HS-5 (cell line): ENCODE measurements around the gene PLS3.
"Not testable (repeated sequence)": the region's sequence is repeated elsewhere in the genome, so short reads cannot be mapped to it uniquely, and the experiment has no call there.

Experiments used
- DNase-seq: peaks from one replicate; pipeline ENCODE4 v3.0.0-alpha.2; 2012; ENCODE audit warnings: low read depth

PLS3 gene

DNA sequence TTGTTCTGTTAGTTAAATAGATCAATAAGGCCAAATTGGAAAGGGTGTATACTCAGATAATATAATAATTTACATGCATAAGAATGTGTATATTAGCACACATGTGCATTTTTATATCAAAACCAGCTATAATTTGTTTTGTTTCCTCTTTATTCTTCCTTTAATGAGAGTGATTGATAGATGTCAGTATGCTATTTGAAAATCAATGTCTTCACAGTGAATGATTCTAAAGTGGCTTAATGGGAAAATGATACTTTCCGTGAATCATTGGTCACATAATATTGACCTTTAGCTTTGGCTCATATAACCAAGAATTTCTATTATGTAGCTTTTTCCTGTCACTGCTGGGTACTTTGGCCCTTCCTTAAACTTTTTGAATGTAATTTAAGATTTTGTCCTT, 48.6 kb downstream of the PLS3 start:
- no peak for DNase-seq

- DNase-seq, result no peak
Observed at GRCh38 chrX:115616943-115617563, 56.1 kb downstream of the PLS3 start.

DNA sequence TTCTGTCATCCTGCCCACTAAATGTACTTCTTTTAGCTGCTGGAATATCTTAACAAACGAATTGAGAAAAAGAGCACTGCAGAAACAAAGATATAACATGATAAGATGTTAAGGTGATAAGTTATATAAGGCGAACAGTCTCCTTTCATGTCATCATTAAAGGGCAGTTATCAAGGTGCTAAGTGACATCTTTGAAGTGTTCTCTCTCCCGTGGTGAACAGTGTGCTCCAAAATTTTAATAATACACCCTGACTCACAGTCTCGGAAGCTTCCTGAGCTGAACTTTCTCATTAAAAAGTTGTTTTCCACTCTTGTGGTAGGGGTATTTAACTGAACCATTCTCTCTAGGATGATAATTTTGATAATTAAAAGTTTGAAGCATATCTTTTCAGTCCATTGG, 61.6 kb downstream of the PLS3 start:
- no peak for DNase-seq

- DNase-seq, result no peak
Observed at GRCh38 chrX:115624916-115625315, 63.9 kb downstream of the PLS3 start.

GRCh38 chrX:115625572-115626301, 64.8 kb downstream of the PLS3 start:
- DNase-seq, result no peak

- DNase-seq, result no peak
Observed at GRCh38 chrX:115630204-115630603, 69.2 kb downstream of the PLS3 start.

GRCh38 chrX:115632455-115632854, 71.5 kb downstream of the PLS3 start:
- no peak for DNase-seq

DNA sequence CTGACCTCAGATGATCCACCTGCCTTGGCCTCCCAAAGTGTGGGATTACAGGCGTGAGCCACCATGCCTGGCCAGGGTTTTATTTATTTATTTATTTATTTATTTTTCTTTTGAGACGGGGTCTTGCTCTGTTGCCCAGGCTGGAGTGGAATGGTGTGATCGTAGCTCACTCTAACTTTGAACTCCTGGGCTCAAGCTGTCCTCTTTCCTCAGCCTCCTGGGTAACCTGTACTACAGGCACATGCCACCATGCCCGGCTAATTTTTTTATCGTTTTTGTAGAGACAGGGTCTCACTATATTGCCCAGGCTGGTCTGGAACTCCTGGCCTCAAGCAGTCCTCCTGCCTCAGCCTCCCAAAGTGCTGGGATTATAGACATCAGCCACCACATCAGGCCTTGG, 72.4 kb downstream of the PLS3 start:
- DNase-seq, result not testable (repeated sequence)

GRCh38 chrX:115639334-115639880, 78.4 kb downstream of the PLS3 start:
- DNase-seq, result no peak

DNA sequence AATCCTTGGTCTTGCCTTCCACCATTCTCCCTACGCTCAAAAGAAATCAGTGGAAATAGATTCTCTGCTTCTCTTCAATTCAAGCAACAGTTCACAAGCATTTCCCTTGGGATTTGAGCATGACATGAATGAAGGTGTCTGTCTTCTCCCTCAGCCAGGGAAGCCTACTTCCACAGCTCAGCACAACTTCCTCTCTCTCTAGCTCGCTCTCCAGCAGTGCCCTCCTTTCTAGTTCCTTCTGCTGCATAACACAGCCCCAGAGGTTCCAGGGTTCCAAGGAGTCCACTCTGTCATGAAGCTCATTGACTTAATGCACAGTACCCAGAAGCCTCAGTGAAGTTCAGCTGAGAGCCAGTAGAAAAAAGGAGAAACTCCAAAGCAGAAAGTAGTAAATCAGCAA, 81.3 kb downstream of the PLS3 start:
- DNase-seq, result no peak

DNA sequence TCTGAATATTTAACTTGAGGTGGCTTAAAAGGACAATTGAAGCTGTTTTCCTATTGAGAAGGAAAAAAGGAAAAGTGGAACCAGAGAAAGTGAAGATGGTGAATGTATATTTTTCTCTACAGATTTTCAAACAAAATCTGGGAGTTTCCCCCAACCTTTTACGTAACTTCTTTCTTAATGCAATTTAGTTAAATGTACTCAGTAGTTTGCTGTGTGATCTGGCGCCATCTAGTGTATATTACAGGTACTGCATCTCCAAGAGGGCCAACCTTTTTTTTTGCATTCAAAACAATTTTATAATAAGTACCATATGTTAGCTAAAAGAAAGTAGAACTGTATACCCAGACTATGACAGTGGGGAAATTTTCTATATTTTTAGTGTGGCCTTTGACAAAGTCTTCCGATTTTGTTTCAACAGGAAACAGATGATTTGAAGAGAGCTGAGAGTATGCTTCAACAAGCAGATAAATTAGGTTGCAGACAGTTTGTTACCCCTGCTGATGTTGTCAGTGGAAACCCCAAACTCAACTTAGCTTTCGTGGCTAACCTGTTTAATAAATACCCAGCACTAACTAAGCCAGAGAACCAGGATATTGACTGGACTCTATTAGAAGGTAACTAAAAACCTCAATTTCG, 82.0 kb downstream of the PLS3 start:
- DNase-seq, result peak; percentile 53

DNA sequence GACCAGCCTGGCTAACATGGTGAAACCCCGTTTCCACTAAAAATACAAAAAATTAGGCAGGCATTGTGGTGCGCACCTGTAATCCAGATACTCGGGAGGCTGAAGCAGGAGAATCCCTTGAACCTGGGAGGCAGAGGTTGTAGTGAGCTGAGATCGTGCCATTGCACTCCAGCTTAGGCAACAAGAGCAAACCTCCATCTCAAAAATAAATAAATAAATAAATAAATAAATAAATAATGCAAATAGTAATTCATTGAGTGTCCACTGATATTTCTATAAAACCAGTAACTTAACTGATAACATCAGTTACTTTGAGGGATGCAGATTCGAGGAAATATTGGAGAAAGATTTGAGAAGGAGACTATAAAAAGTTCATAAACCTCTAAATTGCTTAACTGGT, 83.4 kb downstream of the PLS3 start:
- not testable (repeated sequence) for DNase-seq

DNA sequence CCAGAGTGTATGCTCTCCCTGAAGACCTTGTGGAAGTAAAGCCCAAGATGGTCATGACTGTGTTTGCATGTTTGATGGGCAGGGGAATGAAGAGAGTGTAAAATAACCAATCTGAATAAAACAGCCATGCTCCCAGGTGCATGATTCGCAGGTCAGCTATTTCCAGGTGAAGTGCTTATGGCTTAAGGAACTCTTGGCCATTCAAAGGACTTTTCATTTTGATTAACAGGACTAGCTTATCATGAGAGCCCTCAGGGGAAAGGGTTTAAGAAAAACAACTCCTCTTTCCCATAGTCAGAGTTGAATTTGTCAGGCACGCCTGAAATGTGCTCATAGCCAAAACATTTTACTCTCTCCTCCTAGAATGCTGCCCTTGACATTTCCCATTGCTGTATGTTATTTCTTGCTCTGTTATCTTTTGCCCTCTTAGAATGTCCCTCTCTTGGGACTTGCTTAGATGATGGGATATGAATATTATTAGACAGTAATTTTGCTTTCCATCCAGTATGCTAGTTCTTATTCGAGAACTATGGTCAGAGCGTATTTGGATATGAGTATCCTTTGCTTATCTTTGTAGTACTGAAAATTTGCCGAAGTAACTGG, 88.6 kb downstream of the PLS3 start:
- DNase-seq, result no peak

GRCh38 chrX:115650449-115650848, 89.5 kb downstream of the PLS3 start:
- no peak for DNase-seq

DNA sequence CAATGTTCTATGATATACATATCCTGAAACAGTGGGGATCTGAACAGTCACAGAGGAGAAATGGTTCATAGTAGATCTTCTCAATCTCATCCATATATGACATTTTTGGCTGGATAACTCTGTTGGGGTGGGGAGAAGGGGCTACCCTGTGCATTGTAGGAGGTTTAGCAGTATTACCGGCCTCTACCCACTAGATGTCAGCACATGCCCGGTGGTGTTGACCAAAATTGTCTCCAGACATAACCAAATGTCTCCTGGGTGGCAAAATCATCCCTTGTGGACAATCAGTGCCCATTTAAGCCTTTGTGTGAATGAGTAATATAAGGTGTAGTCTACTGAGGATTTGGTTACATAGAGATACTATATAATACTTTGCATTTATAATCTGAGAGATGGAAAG, 89.9 kb downstream of the PLS3 start:
- no peak for DNase-seq

DNA sequence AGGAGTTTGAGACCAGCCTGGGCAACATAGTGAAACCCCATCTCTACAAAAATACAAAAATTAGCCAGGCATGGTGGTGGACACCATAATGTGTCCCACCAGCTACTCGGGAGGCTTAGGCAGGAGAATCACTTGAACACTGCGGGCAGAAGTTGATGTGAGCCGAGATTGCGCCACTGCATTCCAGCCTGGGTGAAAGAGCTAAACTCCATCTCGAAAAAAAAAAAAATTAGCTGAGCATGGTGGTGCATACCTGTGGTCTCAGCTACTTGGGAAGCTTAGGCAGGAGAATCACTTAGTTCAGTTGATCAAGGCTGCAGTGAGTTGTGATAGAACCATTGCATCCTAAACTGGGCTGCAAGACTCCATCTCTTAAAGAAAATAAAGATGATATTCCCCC, 91.2 kb downstream of the PLS3 start:
- no peak for DNase-seq

DNA sequence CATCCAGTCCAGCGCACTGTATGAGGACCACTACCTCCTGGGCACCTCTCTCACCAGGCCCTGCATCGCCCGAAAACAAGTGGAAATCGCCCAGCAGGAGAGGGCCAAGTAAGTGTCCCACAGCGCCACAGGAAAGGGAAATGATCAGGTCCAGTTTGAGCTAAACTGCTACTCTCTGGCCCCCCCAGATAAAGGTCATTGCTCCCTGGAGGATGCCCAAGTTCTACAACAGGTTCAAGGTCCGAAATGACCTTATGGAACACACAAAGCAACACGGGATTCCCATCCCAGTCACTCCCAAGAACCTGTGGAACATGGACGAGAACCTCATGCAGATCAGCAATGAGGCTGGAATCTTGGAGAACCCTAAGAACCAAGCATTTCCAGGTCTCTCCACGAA, 104.1 kb downstream of the PLS3 start:
- DNase-seq, result no peak

DNA sequence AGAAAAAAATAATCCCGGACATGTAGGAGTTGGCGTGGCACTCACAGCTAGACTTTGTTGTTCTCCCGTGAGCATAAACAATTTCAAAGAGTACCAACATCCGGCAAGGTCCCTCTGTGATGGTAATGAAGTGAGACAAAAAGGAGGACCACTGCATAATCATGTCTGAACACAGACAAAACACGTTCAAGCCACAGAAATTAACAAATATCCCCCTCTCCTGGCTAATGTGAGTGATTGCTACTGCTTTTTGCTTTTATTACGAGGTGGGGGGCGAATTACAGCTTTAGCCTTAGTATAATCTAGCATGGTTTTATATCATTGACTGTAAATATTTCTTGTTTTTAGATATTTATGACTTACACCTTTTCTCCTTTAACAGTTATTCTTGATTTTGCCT, 118.5 kb downstream of the PLS3 start:
- no peak for DNase-seq

DNA sequence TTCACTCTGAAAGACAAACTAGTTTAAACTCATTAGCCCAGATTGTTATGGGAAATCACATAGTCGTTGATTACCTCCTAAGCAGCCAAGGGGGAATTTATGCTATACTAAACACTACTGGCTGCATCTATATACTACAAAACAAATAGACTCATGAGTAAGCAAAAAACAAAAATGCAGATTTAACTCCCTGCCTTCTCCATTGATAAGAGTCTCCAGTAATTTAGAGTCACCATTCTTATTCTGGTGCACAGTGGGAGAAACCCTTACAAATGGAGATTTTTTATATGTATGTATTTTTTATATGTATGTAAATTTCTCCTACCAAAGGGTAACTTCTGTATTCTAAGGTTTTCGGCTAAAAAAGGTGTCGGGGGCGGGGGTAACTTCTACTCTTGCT, 126.6 kb downstream of the PLS3 start:
- DNase-seq, result no peak

DNA sequence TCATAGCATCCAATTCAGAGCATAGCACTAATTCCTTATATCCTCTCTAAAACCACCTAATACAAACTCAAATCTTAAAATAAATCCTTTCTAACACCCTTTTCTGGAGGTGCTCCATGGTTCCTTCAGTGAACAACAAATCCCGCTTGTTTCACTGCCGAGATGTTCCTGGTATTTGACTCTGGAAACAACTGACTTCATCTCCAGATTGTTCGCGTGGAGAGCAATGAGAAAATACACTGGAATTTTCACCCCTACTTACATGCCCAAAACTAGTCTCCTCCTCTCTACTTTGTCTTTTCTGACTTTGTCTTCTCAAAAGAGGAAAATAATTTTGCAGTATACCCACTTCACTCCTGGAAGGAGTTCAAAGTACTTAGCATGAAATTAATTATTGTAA, 129.0 kb downstream of the PLS3 start:
- no peak for DNase-seq

DNA sequence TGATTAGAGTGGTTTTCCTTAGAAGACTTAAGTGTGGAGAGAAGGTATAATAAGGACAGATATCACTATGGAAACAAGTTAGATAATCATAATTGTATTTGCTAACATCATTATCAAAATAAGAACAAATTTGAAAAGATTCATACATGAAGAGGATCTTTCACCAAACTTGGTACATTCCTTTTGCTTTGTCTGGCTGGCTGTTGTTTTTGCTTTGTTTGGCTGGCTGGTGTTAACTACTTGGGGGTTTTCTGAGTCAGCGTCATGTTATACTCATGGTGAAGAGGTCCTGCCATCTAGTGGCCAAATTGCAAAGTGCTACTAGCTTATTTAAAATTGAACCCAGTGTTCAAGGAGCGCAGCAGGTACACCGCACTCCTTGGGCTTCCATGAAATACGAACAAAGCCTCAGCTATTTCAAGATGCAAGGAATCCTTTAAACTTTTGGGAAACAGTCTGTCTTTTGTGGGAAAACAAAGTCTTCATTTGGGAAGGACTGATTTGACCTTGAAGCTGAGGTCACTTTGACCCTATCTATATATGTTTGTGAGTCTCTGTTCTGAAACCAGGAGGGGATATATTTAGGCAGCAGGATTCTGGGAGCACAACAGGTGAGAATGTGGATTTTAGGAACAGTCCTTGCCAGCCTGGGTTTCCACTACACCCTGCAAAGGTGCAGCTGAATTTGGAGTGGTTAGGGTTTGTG, 129.7 kb downstream of the PLS3 start:
- DNase-seq, result peak; percentile 38

GRCh38 chrX:115693476-115693875, 132.5 kb downstream of the PLS3 start:
- DNase-seq, result no peak
